ENCODE measurements around the gene WTAP.
A peak's percentile ranks its signal among the peaks of the same experiment; 100 is the strongest.
"Not testable (repeated sequence)": the region's sequence is repeated elsewhere in the genome, so short reads cannot be mapped to it uniquely, and the experiment has no call there.

The WTAP gene

DNA sequence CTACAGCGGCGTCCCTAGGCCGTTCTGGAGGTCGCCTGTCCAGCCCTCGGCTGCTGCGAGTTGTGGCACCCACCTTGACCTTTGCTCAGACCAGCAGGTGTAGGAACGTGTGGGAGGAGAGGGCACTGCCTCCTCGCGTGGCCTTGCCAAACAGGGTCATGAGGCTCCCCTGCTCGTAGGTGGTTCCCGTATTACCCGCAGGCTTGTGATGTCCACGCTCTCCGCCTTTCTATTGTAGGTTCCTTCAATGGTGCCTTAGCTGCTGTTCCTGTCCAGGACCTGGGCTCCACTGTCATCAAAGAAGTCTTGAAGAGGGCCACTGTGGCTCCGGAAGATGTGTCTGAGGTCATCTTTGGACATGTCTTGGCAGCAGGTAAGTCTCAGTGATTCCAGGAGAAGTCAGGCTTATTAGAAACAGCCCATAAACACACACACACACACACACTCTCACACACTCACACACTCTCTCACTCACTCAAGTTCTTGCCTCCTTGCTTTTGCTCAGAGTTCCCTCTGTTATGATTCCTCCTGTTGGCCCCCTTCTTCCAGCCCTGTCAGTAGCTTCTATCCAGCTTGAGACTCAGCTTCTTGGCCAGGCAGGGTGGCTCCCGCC lies 35.5 kb downstream of the WTAP start:
- no peak for DNase-seq

DNA sequence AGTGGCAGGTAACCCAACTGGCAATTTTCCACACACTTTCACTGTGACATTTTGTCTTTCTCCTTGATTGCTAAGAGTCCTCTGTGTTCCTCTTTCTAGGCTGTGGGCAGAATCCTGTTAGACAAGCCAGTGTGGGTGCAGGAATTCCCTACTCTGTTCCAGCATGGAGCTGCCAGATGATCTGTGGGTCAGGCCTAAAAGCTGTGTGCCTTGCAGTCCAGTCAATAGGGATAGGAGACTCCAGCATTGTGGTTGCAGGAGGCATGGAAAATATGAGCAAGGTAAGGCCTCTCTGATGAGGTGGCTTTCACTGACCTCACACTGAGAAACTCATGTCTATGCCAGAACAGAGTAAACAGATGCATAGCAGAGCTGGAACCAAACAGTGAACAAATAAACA lies 39.6 kb downstream of the WTAP start:
- no peak for DNase-seq

DNA sequence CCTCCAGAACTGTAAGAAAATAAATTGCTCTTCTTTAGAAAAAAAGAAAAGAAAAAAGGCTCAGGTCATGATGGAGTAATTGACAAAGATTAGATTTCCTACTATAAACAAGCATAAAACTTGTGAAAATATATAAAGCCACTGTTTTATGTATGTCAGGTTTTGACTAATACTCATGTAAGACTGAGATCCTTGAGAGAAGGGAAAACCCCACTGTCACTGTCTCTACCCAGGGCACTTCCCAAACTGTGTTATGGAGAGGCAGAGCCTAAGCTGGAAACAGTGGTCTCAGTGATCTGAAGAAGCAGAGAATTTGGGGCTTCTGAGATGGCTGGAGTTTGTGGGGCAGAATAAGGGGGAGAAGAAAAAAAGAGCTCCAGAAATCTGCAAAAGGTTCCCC lies 42.2 kb downstream of the WTAP start:
- DNase-seq = no peak

DNA sequence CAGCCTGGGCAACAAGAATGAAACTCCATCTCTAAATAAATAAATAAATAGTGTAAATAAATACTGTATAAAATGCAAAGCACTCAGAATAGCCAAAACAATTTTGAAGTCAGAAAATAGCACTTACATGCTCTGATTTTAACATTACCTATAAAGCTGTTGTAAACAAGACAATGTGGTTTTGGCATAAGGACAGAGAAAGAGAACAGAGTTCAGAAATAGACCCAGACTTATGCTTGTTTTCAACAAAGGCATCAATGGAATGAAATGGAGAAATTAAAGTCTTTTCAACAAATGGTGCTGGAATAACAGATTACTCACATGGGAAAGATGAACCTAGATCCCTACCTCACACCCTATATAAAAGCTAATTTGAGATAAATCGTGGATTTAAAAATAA lies 44.9 kb downstream of the WTAP start:
- DNase-seq = no peak

DNA sequence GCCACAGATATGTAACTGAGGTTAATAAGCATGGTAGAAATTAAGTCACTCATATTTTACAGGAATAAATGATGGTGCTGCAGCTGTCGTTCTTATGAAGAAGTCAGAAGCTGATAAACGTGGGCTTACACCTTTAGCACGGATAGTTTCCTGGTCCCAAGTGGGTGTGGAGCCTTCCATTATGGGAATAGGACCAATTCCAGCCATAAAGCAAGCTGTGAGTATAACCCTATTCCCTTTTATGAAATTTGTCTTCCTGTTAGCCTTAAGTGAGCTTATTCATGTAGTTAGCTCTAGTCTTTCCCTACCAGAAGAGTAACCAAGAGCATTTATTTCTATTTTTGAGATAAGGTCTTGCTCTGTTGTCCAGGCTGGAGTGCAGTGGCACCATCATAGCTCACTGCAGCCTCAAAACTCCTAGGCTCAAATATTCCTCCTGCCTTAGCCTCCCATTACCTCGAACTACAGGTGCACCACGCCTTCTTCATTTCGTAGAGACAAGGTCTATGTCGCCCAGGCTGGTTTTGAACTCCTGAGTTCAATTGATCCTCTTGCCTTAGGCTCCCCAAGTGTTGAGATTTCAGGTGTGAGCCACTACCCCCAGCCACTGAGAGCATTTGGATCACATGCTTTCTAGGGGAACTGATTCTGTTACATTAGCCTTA lies 50.1 kb downstream of the WTAP start:
- DNase-seq = no peak

DNA sequence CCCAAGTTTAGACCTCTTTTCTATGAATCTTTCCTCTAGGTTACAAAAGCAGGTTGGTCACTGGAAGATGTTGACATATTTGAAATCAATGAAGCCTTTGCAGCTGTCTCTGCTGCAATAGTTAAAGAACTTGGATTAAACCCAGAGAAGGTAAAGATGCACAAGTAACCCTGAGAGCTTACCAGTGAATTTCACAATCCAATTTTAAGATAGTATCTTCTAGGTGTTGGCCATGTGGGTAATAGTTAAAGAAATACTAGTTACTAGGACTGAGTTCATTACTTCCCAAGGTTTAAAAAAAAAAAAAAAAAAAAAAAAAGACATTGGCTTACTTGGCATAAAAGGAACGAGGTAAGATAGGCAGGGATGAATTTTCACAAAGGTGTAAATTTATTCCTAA lies 50.8 kb downstream of the WTAP start:
- no peak for DNase-seq

DNA sequence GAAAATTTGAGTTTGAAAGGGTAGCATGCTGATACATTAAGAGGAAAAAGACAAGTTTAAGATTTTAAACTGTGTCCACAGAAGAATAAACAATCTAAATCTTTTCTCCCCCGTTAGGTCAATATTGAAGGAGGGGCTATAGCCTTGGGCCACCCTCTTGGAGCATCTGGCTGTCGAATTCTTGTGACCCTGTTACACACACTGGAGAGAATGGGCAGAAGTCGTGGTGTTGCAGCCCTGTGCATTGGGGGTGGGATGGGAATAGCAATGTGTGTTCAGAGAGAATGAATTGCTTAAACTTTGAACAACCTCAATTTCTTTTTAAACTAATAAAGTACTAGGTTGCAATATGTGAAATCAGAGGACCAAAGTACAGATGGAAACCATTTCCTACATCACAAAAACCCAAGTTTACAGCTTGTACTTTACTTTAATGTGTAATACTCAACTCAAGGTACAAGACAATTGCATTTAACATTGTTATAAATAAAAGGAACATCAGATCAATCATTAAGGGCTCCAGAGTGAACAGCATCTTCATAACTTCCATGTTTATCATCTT lies 51.3 kb downstream of the WTAP start:
- DNase-seq = no peak

DNA sequence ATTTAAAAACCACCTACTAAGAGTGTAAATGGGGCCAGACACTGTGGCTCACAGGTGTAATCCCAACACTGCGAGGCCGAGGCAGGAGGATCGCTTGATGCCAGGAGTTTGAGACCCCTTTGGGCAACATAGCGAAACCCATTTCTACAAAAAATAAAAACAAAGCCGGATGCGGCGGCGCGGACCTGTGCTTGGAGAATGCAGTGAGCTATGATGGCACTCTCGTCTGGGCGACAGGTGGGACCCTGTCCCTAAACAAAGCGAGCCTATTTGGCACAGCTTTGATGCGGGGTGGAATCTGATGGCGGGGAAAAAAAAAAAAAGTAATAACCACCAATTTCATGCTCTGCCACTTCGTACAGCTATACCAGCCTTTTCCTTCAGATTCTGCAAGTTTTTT lies 61.0 kb downstream of the WTAP start:
- DNase-seq = no peak

DNA sequence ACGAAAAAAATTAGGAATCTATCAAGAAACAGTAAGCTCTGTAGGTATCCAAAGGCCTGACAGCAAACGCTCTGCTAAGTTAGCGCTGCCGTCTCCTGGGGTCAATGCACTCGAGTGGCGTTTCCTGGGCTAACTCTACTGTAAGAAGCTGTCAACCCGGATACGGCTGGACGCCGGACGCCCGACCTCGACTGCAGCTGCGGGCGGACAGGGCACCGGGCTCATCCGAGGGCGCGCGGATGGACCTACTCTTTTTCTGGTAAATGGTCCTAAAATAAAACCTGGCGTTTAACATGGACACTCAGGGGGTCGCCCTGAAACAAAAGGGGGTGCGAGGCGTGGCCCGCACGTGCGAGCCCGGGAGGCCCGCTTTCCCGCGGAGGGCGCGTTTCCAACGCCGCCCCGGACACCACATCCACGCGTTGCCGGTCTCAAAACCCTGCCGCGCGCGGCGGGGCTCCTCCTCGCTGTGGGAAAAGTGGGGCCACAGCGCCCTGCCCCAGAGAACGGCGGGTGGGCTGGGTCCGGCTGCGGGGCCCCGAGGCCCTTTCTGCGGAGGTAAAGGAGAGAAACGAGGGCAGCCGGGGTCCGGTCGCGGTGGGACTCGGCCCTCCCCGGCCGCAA lies 61.6 kb downstream of the WTAP start:
- DNase-seq = no peak

DNA sequence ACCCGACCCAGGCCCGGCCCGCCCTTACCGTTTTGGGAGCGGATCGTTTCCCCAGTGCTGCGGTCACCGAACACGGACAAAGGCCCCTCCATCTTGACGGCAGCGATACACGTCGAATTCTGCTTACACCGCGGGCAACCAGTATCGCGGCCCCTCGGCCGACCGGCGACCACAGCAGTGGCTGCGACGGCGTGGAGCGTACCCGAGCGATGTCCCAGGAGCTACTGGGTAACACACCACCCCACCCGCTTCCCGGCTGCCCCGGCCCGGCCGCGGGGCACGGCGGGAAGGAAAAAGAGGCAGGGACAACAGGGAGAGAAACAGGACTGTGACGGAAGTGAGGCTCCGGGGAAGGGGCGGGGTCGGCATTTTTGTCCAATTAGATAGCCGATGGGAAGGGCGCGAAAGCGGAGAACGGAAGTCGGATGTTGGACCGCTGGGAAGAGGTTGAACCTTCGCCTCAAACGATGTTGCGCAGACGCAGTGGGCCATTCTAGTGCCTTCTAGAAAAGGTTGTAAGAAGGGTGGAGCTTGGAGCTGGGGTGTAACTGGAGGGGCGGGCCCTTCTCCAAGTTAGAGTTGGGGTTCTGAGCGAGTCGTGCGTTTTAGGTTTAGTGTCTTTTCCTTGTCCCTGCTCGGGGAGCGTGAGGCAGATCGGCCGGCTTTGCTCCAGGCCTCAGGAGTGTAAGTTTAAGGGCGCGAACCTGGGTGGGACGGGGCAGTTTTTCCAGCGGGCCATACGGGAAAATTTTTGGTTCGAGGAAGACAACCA lies 62.3 kb downstream of the WTAP start, which contains the start of gene TCP1:
TCP1 (minus strand) TSS at position 226 of the 772 bp plus-strand sequence; CDS start at position 92, 134 bp downstream.
- peak; percentile 98 for DNase-seq

DNA sequence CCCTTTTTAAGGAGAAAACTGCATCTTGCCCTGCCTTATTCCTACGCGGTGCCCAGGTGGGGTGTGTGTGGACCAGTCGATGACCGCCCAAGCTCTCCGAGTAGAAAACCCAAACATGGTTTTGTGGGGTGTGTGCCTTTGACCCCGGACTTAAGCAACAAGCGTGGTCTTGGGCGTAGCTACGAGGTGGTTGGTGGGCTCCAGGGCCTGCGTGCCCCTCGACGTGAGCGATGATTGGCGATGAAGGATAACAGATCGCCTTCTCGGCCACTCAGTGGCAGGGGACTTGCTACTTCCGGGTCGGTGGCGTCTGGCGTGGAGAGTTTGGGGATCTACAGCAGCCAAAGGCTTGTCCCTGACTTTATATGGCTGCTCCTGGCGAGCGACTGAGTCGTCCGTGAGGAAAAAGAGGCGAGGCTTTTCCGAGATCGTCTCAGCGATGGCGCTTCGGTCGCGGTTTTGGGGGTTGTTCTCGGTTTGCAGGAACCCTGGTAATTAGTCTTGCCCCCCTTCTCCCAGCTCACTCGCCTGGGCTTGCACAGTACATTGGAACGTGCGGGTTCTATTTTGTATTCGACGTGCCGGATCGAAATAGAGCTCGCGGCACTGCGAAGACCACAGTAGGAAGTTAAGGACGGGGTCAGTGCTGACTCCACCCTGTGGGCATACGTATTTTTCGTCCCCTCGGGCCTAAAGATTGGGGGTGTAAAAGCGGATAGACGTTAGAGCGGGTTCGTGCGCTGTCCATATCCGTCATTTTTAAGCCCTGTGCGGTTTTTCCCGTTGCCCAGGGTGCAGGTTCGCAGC lies 63.0 kb downstream of the WTAP start, which contains the start of gene MRPL18:
MRPL18 (plus strand) TSS at position 319 of the 807 bp plus-strand sequence; CDS start at position 440, 121 bp downstream.
- peak; percentile 95 for DNase-seq

DNA sequence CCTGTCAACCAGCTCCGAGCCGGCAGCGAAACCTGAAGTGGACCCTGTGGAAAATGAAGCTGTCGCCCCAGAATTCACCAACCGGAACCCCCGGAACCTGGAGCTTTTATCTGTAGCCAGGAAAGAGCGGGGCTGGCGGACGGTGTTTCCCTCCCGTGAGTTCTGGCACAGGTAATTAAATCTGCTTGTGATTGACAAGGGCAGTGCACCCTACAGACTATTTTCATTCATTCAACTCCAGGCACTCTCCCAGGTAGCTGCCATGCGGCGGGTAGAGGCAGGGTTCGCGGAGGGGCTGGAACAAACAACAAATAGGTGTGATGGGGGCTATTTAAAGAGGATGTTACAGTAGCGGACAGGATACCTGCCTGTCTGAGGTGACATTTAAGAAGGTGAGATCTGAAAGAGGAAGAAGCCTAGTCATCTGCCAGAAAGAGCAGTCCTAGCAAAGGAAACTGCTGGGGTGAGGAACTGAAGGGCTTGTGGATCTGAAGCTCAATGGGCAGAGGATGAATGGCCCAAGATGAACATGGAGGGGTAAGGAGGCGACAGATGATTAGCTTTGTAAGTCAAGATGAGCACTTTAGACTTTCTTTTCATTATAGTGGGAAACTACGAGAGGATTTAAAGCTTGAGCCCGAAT lies 63.8 kb downstream of the WTAP start:
- DNase-seq = no peak

DNA sequence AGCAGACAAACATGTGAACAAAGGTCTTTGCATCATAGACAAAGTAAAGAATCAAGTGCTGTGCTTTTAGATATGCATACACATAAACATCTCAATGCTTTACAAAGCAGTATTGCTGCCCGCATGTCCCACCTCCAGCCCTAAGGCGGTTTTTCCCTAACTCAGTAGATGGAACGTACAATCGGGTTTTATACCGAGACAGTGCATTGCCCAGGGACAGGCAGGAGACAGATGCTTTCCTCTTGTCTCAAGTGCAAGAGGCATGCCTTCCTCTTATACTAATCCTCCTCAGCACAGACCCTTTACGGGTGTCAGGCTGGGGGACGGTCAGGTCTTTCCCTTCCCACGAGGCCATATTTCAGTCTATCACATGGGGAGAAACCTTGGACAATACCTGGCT lies 67.7 kb downstream of the WTAP start:
- not testable (repeated sequence) for DNase-seq

DNA sequence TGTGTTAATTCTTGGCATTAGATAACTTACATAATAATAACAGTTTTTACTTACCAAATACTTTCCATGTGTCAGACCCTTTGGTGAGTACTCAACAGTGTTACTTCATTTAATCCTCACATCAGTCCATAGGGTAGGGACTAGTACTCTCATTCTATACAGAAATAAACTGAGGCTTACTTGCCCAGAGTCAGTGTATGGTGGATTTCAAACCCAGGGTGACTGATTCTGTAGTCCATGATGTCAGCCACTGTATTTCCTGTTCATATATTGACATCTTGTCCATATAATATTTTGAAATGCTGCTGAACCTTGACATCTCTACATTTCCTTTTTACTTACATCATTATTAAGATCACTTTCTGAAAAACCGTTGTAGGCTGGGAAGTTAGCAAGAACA lies 70.2 kb downstream of the WTAP start:
- no peak for DNase-seq

DNA sequence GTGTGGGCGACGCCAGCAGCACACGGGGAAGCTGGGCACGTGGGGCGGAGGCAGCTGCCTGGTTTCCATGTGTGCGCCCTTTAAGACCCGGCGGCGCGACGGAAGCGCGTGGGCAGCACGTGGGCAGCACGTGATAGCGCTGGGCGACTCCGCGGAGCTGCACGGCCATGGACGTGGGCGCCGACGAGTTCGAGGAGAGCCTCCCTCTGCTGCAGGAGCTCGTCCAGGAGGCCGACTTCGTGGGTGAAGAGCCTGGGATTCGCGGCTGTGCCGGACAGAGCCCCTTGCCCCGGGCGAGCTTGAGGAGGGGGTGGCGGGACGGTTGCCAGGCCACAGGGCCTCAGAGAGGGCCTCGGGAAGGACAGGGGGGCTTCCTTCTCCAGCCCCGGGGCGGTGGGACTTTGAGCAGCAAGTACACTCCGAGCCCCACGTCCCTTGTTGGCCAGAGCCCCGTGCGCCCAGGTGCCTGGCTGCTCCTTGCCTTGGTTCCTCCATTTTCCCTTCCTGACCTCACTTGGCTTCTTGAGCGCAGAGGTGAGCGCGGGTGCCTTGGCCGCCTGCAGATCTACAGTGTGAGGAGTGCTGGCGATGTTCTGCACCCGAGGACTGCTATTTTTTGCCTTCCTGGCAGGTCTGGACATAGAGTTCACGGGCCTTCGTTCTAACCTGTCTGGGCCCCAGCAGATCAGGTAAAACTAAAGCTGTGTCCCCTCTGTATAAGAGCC lies 73.0 kb downstream of the WTAP start, which contains the start of gene PNLDC1:
PNLDC1 (plus strand) TSS at position 136 of the 725 bp plus-strand sequence; CDS start at position 168, 32 bp downstream.
- DNase-seq = no peak

DNA sequence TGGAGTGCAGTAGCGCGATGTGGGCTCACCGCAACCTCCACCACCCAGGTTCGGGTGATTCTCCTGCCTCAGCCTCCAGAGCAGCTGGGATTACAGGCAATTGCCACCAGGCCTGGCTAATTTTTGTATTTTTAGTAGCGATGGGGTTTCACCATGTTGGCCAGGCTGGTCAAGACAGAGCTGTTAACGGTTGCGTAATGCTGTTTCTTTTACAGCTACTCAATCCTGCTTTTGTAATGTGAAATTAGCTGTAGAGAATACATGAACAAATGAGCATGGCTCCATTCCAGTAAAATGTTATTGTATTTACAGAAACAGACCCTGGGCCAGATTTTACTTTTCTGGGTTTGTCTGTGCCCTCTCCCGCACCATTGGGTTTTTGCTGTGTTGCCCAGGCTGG lies 74.6 kb downstream of the WTAP start:
- no peak for DNase-seq

DNA sequence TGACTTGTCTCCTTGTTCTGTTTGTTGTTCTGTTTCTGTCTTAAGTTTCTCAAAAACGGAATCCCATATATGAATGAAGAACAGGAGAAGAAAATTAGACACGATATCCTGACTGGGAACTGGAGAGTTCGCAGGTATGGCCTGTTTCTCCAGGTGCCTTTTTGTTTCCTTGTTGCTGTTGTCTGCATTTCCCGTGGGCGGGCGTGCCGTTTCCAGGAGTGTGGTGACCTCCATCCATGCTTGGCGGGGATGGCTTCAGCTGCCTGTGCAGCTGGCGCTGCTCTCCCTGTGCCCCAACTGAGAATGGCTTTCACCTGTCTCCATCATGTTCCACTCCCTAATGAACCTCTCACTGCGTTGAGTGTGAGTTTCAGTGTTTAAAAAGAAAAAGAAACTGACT lies 77.2 kb downstream of the WTAP start:
- no peak for DNase-seq

DNA sequence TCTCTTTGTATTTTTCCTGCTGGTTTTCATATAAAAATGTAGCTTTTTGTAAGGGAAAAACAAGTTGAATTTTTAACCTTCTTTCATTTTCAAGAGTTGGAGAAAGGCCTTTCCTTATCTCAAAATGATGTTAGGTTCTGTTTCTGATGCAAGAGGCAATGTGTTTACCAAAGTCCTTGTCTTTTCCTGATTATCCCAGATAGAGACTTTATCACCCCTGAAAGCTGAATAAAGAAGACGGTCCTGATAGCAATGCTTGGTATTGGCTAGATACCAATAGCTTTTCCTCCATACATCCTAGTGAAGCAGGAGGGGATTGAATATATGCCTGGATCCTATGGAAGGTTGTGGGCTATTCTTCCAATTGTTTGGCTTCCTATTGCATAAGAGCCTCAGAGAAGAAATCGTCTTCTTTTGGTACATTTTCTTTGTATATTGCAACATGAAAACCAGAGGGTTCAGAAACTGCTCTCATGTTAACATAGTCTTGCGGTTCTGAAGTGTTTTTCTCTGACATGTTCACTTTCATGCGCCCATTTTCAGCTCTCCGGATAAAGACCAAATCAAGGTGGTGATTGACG lies 78.2 kb downstream of the WTAP start:
- no peak for DNase-seq

Measured in retina (tissue), 1 donor.